Measurements from ENCODE around the gene RYR2. TPM values are rescaled to one million over a fixed set of nuclear protein-coding genes. Genes with fewer than 3 reads are reported as not detected.

RYR2 gene
- total RNA-seq, 1 experiment from 2014 or later: 3.4 TPM

DNA sequence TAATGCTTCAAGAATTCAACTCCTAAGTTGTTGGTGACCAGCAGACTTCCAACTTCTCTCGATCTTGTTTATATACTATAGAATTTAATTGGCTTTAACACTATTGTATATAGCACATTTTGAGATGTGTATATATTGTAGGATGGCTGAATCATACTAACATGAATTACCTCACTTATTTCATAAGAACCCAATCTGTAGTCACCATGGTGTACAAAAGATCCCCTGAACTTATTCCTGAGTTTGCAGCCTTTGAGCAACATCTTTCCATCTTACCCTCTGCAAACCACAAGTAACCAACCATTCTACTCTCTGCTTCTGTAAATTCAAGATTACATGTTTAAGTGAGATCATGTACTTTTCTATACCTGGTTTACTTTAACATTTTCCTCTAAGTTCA lies 836.4 kb downstream of the RYR2 start:
- H3K4me2 ChIP-seq (ENCODE audit: insufficient read depth, insufficient read length, low read length): no peak overlapping the region
- H3K14ac ChIP-seq (ENCODE audit: insufficient read depth, low read length): no peak overlapping the region
- H2BK20ac ChIP-seq (ENCODE audit: low read depth, low read length, poor library complexity, severe bottlenecking): no peak overlapping the region
- H3K9ac ChIP-seq (ENCODE audit: extremely low read depth, insufficient read length, low read length): no peak overlapping the region
- no peak overlapping the region for H3K27ac Mint-ChIP-seq
- no peak overlapping the region for H3K56ac ChIP-seq (ENCODE audit: insufficient read length, low read depth, low read length)
- peaks cover 11 to 12% of the 10 kb centered on the region in 2 experiments for H3K4me1 Mint-ChIP-seq
- no peaks in the 10 kb centered on the region for H3K27me3 ChIP-seq (ENCODE audit: insufficient read depth, low read length)
- H2BK12ac ChIP-seq (ENCODE audit: insufficient read length, low read depth, low read length): no peak overlapping the region
- H3K79me1 ChIP-seq (ENCODE audit: insufficient read depth, low read depth, low read length, poor library complexity, severe bottlenecking): no peaks in the 10 kb centered on the region
- no peak overlapping the region for H3K23ac ChIP-seq (ENCODE audit: insufficient read length, low read depth, low read length)
- no peak overlapping the region for H2BK15ac ChIP-seq (ENCODE audit: low read depth, low read length)
- DNase-seq: no peak
- H3K36me3 Mint-ChIP-seq (ENCODE audit: insufficient read depth in 1 of 3, low read depth in 3 of 3): peaks cover 0 to 4% (median 3%) of the 10 kb centered on the region in 3 experiments; a peak in 4 of 7 replicates
- H4K91ac ChIP-seq (ENCODE audit: insufficient read length, low read depth, low read length): no peak overlapping the region
- H3K27me3 Mint-ChIP-seq (ENCODE audit: low read depth): no peaks in the 10 kb centered on the region; the same call in 1 of the 2 replicates
- no peaks in the 10 kb centered on the region for H3K23me2 ChIP-seq (ENCODE audit: insufficient read length, low read depth, low read length, poor library complexity, severe bottlenecking)
- no peaks in the 10 kb centered on the region for H3K79me2 ChIP-seq (ENCODE audit: insufficient read depth, low read length)
- no peaks in the 10 kb centered on the region for H3K4me1 ChIP-seq (ENCODE audit: insufficient read depth, low read length)
- H3K4me3 Mint-ChIP-seq: no peak overlapping the region
- H3T11ph ChIP-seq (ENCODE audit: low read length): no peak overlapping the region
- H4K8ac ChIP-seq (replicated peaks; ENCODE audit: insufficient read length, low read depth, low read length): no peak overlapping the region
- no peak overlapping the region for H3K18ac ChIP-seq (ENCODE audit: insufficient read length, low read depth, low read length)
- no peak for TF ChIP-seq CTCF (conservative IDR thresholded peaks at IDR 0.05)
- no peak overlapping the region for H2AK5ac ChIP-seq (ENCODE audit: insufficient read length, low read length)
- H3K27ac ChIP-seq (ENCODE audit: insufficient read length, low read depth, low read length): no peak overlapping the region
- no peaks in the 10 kb centered on the region for H3K9me3 ChIP-seq (ENCODE audit: control insufficient read depth, low read depth, low read length)
- H3K9me3 Mint-ChIP-seq: no peaks in the 10 kb centered on the region; a peak in 1 of 5 replicates
- H4K5ac ChIP-seq (ENCODE audit: insufficient read length, low read depth, low read length): no peak overlapping the region
- no CpG with 5 or more reads among the region's 1 CpG for WGBS (ENCODE audit: extremely low coverage, insufficient read length, low lambda C conversion rate)
- H2BK5ac ChIP-seq (ENCODE audit: insufficient read length, low read length): no peak overlapping the region
- no peaks in the 10 kb centered on the region for H4K20me1 ChIP-seq (ENCODE audit: control insufficient read depth, insufficient read depth, insufficient read length)
- no peak overlapping the region for H3K4ac ChIP-seq (ENCODE audit: low read depth, low read length)
- no peak overlapping the region for H2BK120ac ChIP-seq (ENCODE audit: low read depth, low read length, poor library complexity, severe bottlenecking)
- H2AFZ ChIP-seq (ENCODE audit: low read length): no peak overlapping the region
